K562 (cell line): ENCODE measurements around the gene TUBB1. TPM values are rescaled to one million over a fixed set of nuclear protein-coding genes. Genes with fewer than 3 reads are reported as not detected.

Experiments used
- ATAC-seq: fragments of 200-7000 bp; cut with Tn5 transposase; 3 replicates; pipeline ENCODE4 v1.9.1; 2020; ENCODE audit warnings: moderate library complexity
- BruUV-seq: library from RNA; stranded (reverse); fragments of 400-500 nt; replicated peaks from 2 replicates; lab custom pipeline; 2021; lab: Mats Ljungman, UMichigan
- CTCF ChIA-PET: fragments of 300-600 bp; formaldehyde crosslinking; extraction: SDS; loops from one replicate; lab custom pipeline; 2021; ENCODE audit warnings: low intra/inter-chr PET ratio; lab: Yijun Ruan, JAX
- POLR2A ChIA-PET: fragments of 300-600, 350-650 bp; sonication (Branson Sonifier 250); formaldehyde crosslinking; extraction: SDS; loops from one replicate; lab custom pipeline; 2021; ENCODE audit warnings: antibody characterized with exemption, inconsistent platforms; lab: Yijun Ruan, JAX
- DNase-seq, 4 experiments: peaks; one replicate each; pipeline versions ENCODE4 v3.0.0 to v3.0.0-alpha.2; 2011 to 2018; ENCODE audit warnings: low spot score in 3 of 4, mixed read lengths in 3 of 4; ENCODE audit errors: extremely low read depth in 1 of 4
- FAIRE-seq: peaks from 2 replicates; lab custom pipeline; 2011; peaks lifted over from hg19 to GRCh38; lab: Jason Lieb, UNC
- H2AFZ ChIP-seq: 2 replicates; pipeline ENCODE4 v1.6.0; 2011; ENCODE audit warnings: low read depth, low read length, control low read depth, inconsistent platforms
- H3K27ac ChIP-seq: fragments of 200-600 bp; 3 replicates; pipeline ENCODE4 v1.8.0; 2011; ENCODE audit warnings: low read depth, mild to moderate bottlenecking, control low read depth, inconsistent platforms, low read length, moderate library complexity, mixed read lengths; ENCODE audit errors: extremely low read depth
- H3K27me3 ChIP-seq, 2 experiments: fragments of 300-600 bp in 1 of 2; 2 replicates in 1 of 2; 3 replicates in 1 of 2; pipeline versions ENCODE4 v1.6.0 to v1.8.0; 2011; ENCODE audit warnings: inconsistent platforms in 2 of 2, low read length in 2 of 2, mild to moderate bottlenecking in 1 of 2, mixed read lengths in 1 of 2, moderate library complexity in 1 of 2; ENCODE audit not compliant: control insufficient read depth in 2 of 2, insufficient read depth in 2 of 2
- H3K36me3 ChIP-seq: fragments of 300-600 bp; 3 replicates; pipeline ENCODE4 v1.8.0; 2011; ENCODE audit warnings: mild to moderate bottlenecking, low read length, inconsistent platforms; ENCODE audit not compliant: control insufficient read depth, insufficient read depth
- H3K4me1 ChIP-seq, 2 experiments: fragments of 200-600 bp in 1 of 2; replicated peaks in 1 of 2; 2 replicates in 1 of 2; 3 replicates in 1 of 2; pipeline versions ENCODE4 v1.5.1 to v1.8.0; 2011; ENCODE audit warnings: inconsistent platforms in 2 of 2, low read length in 2 of 2, mild to moderate bottlenecking in 1 of 2, mixed read lengths in 1 of 2, moderate library complexity in 1 of 2; ENCODE audit not compliant: control insufficient read depth in 2 of 2, insufficient read depth in 2 of 2
- H3K4me2 ChIP-seq: 2 replicates; pipeline ENCODE4 v1.6.1; 2011; ENCODE audit warnings: low read length, control low read depth, inconsistent platforms, mixed read lengths; ENCODE audit not compliant: insufficient read depth
- H3K4me3 ChIP-seq: fragments of 200-600 bp; sonication (generic), shearing (Covaris generic); 2 replicates; pipeline ENCODE4 v1.5.1; 2016; ENCODE audit warnings: control low read depth, inconsistent platforms
- H3K79me2 ChIP-seq: fragments of 200-600 bp; 3 replicates; pipeline ENCODE4 v1.8.0; 2011; ENCODE audit warnings: low read length, inconsistent platforms; ENCODE audit not compliant: control insufficient read depth, insufficient read depth
- H3K9ac ChIP-seq, 2 experiments: 2 replicates each; pipeline versions ENCODE4 v1.6.0 to v1.6.1; 2011; ENCODE audit warnings: low read depth in 2 of 2, low read length in 2 of 2, control low read depth in 1 of 2, inconsistent platforms in 1 of 2, mild to moderate bottlenecking in 1 of 2, mixed read lengths in 1 of 2; ENCODE audit not compliant: insufficient read depth in 1 of 2
- H3K9me1 ChIP-seq: one replicate; pipeline ENCODE4 v1.6.0; 2011; ENCODE audit warnings: inconsistent platforms, mild to moderate bottlenecking, low read length, moderate library complexity; ENCODE audit not compliant: control insufficient read depth, insufficient read depth
- H3K9me3 ChIP-seq: replicated peaks from 2 replicates; pipeline ENCODE4 v1.5.1; 2011; ENCODE audit warnings: low read depth, low read length, inconsistent platforms; ENCODE audit not compliant: control insufficient read depth, insufficient read depth
- H4K20me1 ChIP-seq: replicated peaks from 2 replicates; pipeline ENCODE4 v1.6.1; 2011; ENCODE audit warnings: low read length, inconsistent platforms, mixed read lengths; ENCODE audit not compliant: control insufficient read depth, insufficient read depth
- ARID3B ChIP-seq: fragments of 250-450 bp; sonication (Bioruptor Pico); IDR thresholded peaks from 2 replicates; pipeline ENCODE4 v1.4.0; 2020; ENCODE audit warnings: borderline replicate concordance
- ATF2 ChIP-seq: sonication (generic); formaldehyde crosslinking; IDR thresholded peaks from 2 replicates; pipeline ENCODE4 v1.8.1; 2022; ENCODE audit warnings: missing genetic modification reagents
- BCLAF1 ChIP-seq, 2 experiments: fragments of 450-650 bp in 1 of 2; IDR thresholded peaks; 2 replicates each; pipeline ENCODE4 v1.6.1; 2011 to 2017; ENCODE audit warnings: low read depth in 2 of 2, antibody characterized with exemption in 1 of 2, borderline replicate concordance in 1 of 2, low read length in 1 of 2, mild to moderate bottlenecking in 1 of 2, mixed read lengths in 1 of 2; ENCODE audit not compliant: control insufficient read depth in 1 of 2
- BDP1 ChIP-seq: IDR thresholded peaks from 3 replicates; pipeline ENCODE4 v1.6.1; 2011; ENCODE audit not compliant: insufficient read length, insufficient read depth
- CBX5 ChIP-seq: IDR thresholded peaks from 2 replicates; pipeline ENCODE4 v1.6.1; 2014; ENCODE audit warnings: low read depth, borderline replicate concordance
- EZH2 ChIP-seq: IDR thresholded peaks from 2 replicates; pipeline ENCODE4 v1.6.1; 2012; ENCODE audit warnings: low read depth, mild to moderate bottlenecking, inconsistent platforms, low read length, borderline replicate concordance
- ILF3 ChIP-seq: fragments of 450-650 bp; IDR thresholded peaks from 2 replicates; pipeline ENCODE4 v1.6.1; 2018; ENCODE audit warnings: antibody characterized with exemption, mild to moderate bottlenecking, moderate library complexity, borderline replicate concordance
- MEIS2 ChIP-seq: fragments of 450-650 bp; IDR thresholded peaks from 2 replicates; pipeline ENCODE4 v1.6.1; 2014; ENCODE audit warnings: mild to moderate bottlenecking; ENCODE audit not compliant: partially characterized antibody
- RUNX1 ChIP-seq: sonication (generic); IDR thresholded peaks from 2 replicates; pipeline ENCODE4 v1.6.1; 2016; ENCODE audit warnings: antibody characterized with exemption, low read depth
- TCF15 ChIP-seq: fragments of 250-450 bp; sonication (Bioruptor Pico); IDR thresholded peaks from 2 replicates; pipeline ENCODE4 v1.8.0; 2022; ENCODE audit warnings: moderate library complexity, mild to moderate bottlenecking, inconsistent platforms
- ZBTB33 ChIP-seq: sonication (generic); formaldehyde crosslinking; IDR thresholded peaks from 2 replicates; pipeline ENCODE4 v1.8.1; 2023; ENCODE audit warnings: mild to moderate bottlenecking, missing genetic modification reagents
- WGBS: fragments of 100-300 bp; shearing (Covaris generic); methylation state at CpG from one replicate; pipeline ENCODE4 v1.1.6; 2016; ENCODE audit warnings: low coverage, mixed read lengths; ENCODE audit not compliant: insufficient coverage; ENCODE audit errors: missing lambda C conversion rate; 5-methylcytosine and 5-hydroxymethylcytosine counted together
- in situ Hi-C: fragments of 300-500 bp; cut with MboI; formaldehyde crosslinking; loops from 4 replicates; pipeline ENCODE4 v1.15.0; 2018; ENCODE audit warnings: inconsistent platforms, mixed read lengths
- intact Hi-C: fragments of 100-400 bp; cut with micrococcal nuclease; formaldehyde crosslinking; loops from 2 replicates; pipeline ENCODE4 v1.14.2; 2022
- polyA plus RNA-seq, 8 experiments: library from polyadenylated mRNA; depleted of rRNA in 4 of 8; stranded (reverse) in 5 of 8; unstranded in 3 of 8; fragments of >200 nt; fragmentation: Nextera tagmentation in 2 of 8; fragmentation: Illumina TruSeq in 1 of 8; extraction: Ambion mirVana in 2 of 8; extraction: Trizol in 1 of 8; gene quantifications; 2 replicates each; pipeline versions ENCODE4 v1.2.1 to v1.2.3, GENCODE V29; 2011 to 2014; ENCODE audit warnings: inconsistent platforms in 1 of 8, missing spikeins in 1 of 8
- total RNA-seq, 7 experiments: library from RNA; depleted of rRNA in 6 of 7; stranded (reverse); fragments of >200 nt in 6 of 7; fragmentation: Illumina TruSeq in 2 of 7; extraction: Trizol in 2 of 7; gene quantifications; 2 replicates each; pipeline versions ENCODE4 v1.2.1 to v1.2.3, GENCODE V29; 2011 to 2021; ENCODE audit warnings: low replicate concordance in 1 of 7

Gene TUBB1
- total and polyA plus RNA-seq, 9 of the 15 experiments (the other 6 are each of a cell fraction or from before 2014, with no cell fraction given): 1.5 to 3.9 (median 2.4) TPM

GRCh38 chr20:59069026-59069425, 49.8 kb downstream of the TUBB1 start:
- intact Hi-C loops (no loop called here), in situ Hi-C loops (no loop called here)
- no peaks in the 10 kb centered on the region for H3K9me3 ChIP-seq
- WGBS: 3% methylated on average over 2 of the region's 2 CpGs
- H2AFZ ChIP-seq: no peak overlapping the region
- no peaks in the 10 kb centered on the region for H3K4me1 ChIP-seq
- no peaks in the 10 kb centered on the region for H4K20me1 ChIP-seq
- FAIRE-seq: no peak
- CTCF ChIA-PET: no interaction called here
- peaks cover 18 to 30% of the 10 kb centered on the region in 2 experiments; a peak in 4 of 5 replicates for H3K27me3 ChIP-seq
- H3K4me2 ChIP-seq: no peak overlapping the region
- BruUV-seq: no TSS peak
- no peaks in the 10 kb centered on the region for H3K9me1 ChIP-seq
- no peak for ATAC-seq
- H3K36me3 ChIP-seq: no peaks in the 10 kb centered on the region
- H3K27ac ChIP-seq: no peak overlapping the region
- H3K4me3 ChIP-seq: no peak overlapping the region
- DNase-seq: no peak
- POLR2A ChIA-PET: no interaction called here
- H3K79me2 ChIP-seq: no peaks in the 10 kb centered on the region
- H3K9ac ChIP-seq: no peak overlapping the region
- no peak for TF ChIP-seq BCLAF1 (IDR thresholded peaks at IDR 0.05; ENCODE audit: borderline replicate concordance in 1 of 2, control insufficient read depth in 1 of 2, low read depth in 2 of 2, low read length in 1 of 2)
- TF ChIP-seq BDP1: no peak
- TF ChIP-seq ZBTB33: no peak
- no peak for TF ChIP-seq ILF3
- TF ChIP-seq MEIS2: no peak
- no peak for TF ChIP-seq CBX5
- no peak for TF ChIP-seq ARID3B (CRISPR knock-in tag)
- no peak for TF ChIP-seq EZH2
- TF ChIP-seq RUNX1: no peak
- TF ChIP-seq TCF15 (CRISPR knock-in tag): no peak
- TF ChIP-seq ATF2 (CRISPR knock-in tag): no peak
